Glomerular endothelial cell (primary cell): ENCODE results near the gene CHPF2. TPM values are rescaled to one million over a fixed set of nuclear protein-coding genes. Genes with fewer than 3 reads are reported as not detected.

Experiments
- DNase-seq: peaks from one replicate; pipeline ENCODE4 v3.0.0-alpha.2; 2011; ENCODE audit warnings: low read depth, low spot score; ENCODE audit errors: extremely low read depth
- total RNA-seq: library from RNA; depleted of rRNA; stranded (reverse); fragments of >200 nt; gene quantifications from 2 replicates; pipeline ENCODE4 v1.2.3, GENCODE V29; 2015

Gene CHPF2
- total RNA-seq, 1 donor from 2014 or later: 140 TPM

GRCh38 chr7:151244841-151245346 is 12.6 kb downstream of the CHPF2 start:
- DNase-seq: no peak

GRCh38 chr7:151245360-151246101 is 13.2 kb downstream of the CHPF2 start:
- no peak for DNase-seq

- DNase-seq: no peak
These were observed 14.0 kb downstream of the CHPF2 start for GRCh38 chr7:151246102-151246850.

- no peak for DNase-seq
These were observed 14.7 kb downstream of the CHPF2 start for GRCh38 chr7:151246851-151247580.

- DNase-seq: no peak
These were observed 15.5 kb downstream of the CHPF2 start for GRCh38 chr7:151247611-151248345.

- DNase-seq: no peak
These were observed 16.2 kb downstream of the CHPF2 start, which contains the start of gene SMARCD3 for GRCh38 chr7:151248346-151249033. Gene SMARCD3 (minus strand): TSS chr7:151248694. CDS start chr7:151248562, 132 bp downstream.

DNA sequence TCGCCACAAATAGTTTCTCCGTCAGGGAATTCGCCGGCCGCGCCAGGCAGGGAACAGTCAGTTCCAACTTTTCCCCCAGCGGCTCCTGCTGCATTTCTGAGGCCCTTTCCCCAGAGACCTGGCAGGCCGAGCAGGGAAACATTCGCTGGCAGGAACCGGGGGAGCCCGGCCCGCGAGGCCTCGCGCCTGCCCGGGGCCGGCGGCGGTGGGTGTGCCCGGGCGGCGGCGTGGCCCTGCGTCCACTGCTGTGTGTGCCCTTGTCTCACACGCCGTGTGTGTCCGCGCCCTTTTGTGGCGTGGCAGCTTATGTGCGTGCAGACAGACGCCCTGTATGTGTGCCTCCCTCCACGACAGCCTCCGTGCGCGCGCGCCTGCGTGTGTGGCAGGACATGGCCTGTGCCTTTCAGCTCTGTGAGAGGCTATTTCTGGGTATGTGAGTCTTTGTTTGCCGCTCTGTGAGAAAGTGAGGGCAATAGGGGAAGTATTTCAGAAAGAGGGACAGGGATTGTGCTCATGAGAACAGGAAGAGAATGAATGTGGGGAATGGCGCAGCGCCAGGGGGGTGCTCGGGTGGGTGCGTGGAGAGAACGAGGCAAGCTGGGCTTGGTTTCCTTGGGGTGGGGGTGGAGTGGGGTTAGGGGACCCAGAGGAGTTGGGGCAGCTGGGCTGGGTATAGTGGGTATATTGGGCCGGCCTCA is 16.9 kb downstream of the CHPF2 start:
- no peak for DNase-seq

- DNase-seq: no peak
These were observed 17.4 kb downstream of the CHPF2 start for GRCh38 chr7:151249732-151250072.

GRCh38 chr7:151250181-151251132 is 18.2 kb downstream of the CHPF2 start:
- DNase-seq: no peak

DNA sequence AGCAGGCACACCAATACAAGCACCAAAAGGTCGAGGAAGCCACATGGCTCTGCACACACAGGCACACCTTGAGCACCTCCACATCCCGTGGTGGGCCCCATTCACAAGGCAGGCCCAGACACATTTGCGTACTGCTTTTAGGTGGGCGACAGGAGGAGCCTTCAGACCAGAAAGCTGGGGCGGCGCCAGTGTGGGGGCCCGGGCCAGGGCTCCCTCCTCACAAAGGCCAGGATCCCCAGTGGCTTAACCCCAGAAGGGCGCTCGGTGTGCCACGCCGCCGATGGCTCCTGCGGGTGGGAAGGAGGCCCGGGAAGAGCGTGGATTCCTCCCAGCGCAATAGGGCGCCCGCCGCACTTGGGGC is 19.0 kb downstream of the CHPF2 start:
- no peak for DNase-seq

- DNase-seq: no peak
These were observed 19.6 kb downstream of the CHPF2 start for GRCh38 chr7:151251689-151252560.

GRCh38 chr7:151252561-151252835 is 20.2 kb downstream of the CHPF2 start:
- no peak for DNase-seq

- DNase-seq: no peak
These were observed 20.9 kb downstream of the CHPF2 start for GRCh38 chr7:151252961-151253711.

- no peak for DNase-seq
These were observed 22.0 kb downstream of the CHPF2 start for GRCh38 chr7:151254316-151254715.

- no peak for DNase-seq
These were observed 22.6 kb downstream of the CHPF2 start for GRCh38 chr7:151254851-151255250.

GRCh38 chr7:151255390-151255789 is 23.1 kb downstream of the CHPF2 start:
- no peak for DNase-seq
